ENCODE data around the gene C18orf32. TPM values are rescaled to one million over a fixed set of nuclear protein-coding genes. Genes with fewer than 3 reads are reported as not detected.
"Not testable (repeated sequence)": the region's sequence is repeated elsewhere in the genome, so short reads cannot be mapped to it uniquely, and the experiment has no call there.

C18orf32 gene
- polyA plus RNA-seq, 3 donors, result 24.4 to 30.0 (median 29.2) TPM

DNA sequence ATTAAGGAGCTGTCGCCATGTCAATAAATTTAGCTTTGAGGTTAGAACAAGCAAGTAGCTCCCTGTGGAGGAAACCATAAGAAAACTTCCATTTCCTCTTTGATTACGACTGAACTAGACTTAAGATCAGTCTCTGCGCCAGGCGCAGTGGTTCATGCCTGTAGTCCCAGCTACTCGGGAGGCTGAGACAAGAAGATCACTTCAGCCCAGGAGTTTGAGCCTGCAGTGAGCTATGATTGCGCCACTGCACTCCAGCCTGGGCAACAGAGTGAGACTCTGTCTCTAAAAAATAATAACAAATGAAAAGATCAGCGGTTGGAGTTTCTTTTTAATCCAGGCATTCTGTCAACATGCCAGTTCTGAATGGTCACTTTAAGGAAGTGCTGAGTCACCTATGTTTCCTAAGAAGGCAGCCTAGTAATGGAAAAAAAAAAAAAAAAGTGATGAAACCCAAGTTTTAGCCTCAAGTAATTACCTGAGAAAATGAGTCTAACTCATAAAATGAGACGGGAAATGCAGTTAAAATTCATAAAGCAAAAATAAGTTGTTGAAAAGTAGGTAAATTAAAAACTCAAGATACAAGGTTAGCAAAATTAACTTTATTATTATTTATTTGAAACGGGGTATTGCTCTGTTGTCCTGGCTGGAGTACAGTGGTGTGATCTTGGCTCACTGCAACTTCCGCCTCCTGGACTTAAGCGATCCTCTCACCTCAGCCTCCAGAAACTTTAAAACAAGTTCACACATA lies 10.2 kb downstream of the C18orf32 start:
- DNase-seq, result no peak

DNA sequence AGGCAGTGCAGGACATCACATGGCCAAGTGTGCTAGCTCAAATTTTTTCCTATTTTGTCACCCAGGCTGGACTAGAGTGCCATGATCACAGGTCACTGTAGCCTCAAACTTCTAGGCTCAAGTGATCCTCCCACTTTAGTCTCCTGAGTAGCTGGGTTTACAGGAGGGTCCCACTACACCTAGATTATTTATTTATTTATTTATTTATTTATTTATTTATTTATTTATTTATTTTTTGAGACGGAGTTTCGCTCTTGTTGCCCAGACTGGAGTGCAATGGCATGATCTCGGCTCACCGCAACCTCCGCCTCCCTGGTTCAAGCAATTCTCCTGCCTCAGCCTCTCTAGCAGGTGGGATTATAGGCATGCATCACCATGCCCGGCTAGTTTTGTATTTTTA lies 12.1 kb downstream of the C18orf32 start:
- not testable (repeated sequence) for DNase-seq

DNA sequence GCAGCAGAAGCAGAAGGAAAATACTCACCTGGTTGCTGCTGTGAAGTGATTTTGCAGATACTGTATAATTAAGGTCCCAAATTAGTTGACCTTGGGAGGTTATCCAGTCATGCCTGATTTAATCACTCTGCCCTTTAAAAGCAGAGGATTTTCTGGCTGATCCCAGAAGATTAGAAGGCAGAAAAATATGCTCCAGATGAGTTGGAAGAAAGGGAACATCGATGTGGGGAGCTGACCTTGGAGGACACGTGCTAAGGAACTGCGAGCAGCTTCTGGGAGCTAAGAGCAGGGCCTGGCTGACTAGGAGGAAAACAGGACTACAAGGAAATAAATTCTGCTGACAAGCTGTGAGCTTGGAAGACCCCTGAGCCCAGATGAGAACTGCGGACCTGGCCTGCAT lies 13.3 kb downstream of the C18orf32 start:
- DNase-seq, result no peak

DNA sequence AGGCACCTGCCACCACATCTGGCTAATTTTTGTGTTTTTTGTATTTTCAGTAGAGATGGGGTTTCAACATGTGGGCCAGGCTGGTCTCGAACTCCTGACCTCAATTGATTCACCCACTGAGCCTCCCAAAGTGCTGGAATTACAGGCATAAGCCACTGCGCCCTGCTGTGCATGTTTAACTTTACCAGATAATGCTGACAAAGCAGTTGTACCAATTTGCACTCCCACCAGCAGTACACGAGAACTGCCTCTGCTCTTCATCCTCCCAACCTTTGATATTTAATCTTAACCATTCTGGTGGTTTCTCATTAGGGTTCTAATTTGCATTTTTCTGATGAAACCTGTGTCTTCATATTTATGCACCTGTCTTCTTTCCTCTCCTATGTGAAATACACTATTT lies 14.6 kb downstream of the C18orf32 start:
- no peak for DNase-seq

DNA sequence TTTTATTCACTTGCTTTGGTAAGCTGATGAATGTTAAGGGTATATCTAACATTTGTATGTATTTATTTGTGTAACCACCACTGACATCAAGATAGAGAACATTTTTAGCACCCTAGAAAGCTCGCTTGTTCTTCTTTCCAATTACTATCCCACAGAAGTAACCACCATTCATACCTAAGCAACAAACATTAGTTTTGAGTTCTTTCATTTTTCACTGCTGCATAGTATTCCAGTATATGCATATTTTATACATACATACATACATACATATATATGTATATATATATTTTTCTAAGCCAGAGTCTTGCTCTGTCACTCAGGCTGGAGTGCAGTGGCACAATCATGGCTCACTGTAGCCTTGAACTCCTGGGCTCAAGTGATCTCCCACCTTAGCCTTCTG lies 15.5 kb downstream of the C18orf32 start:
- DNase-seq, result no peak

DNA sequence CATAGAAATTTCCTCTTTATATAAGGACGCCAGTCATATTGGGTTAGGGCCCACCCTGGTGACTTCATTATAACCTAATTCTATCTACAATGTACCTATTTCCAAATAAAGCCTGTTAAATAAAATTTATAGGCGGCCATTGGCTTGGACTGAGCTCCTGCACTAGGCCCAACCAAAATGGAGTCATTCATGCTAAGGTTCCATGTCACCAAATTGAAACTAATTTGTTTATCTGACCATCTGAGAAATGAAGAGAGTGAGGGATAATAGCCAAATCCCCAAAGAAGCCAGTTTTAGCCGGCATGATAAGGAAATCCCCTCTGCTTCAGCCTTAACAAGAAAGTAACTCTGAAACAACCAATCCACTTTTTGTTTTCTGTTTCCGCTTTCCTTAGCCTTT lies 19.4 kb downstream of the C18orf32 start:
- no peak for DNase-seq

DNA sequence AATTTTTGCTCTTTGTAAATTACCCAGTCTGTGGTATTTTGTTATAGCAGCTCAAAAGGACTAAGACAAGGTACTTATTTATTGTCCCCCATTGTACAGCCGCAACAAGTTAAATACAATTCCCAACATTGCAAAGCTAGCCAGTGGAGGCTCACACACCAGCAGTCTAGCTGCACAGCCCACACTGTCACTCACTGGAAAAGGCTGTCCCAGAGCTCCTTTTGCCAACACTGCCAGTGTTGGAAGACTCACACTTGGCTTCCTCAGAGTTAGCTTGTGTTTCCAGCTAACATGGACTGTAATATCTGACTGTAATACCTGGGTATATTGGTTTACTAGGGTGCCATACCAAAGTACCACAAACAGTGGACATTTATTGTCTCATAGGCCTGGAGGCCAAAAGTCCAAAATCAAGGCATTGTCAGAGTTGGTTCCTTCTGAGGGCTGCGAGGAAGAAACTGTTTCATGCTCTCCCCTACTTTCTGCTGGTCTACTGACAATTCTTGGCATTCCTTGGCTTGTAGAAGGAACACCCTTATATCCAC lies 19.9 kb downstream of the C18orf32 start:
- no peak for DNase-seq

DNA sequence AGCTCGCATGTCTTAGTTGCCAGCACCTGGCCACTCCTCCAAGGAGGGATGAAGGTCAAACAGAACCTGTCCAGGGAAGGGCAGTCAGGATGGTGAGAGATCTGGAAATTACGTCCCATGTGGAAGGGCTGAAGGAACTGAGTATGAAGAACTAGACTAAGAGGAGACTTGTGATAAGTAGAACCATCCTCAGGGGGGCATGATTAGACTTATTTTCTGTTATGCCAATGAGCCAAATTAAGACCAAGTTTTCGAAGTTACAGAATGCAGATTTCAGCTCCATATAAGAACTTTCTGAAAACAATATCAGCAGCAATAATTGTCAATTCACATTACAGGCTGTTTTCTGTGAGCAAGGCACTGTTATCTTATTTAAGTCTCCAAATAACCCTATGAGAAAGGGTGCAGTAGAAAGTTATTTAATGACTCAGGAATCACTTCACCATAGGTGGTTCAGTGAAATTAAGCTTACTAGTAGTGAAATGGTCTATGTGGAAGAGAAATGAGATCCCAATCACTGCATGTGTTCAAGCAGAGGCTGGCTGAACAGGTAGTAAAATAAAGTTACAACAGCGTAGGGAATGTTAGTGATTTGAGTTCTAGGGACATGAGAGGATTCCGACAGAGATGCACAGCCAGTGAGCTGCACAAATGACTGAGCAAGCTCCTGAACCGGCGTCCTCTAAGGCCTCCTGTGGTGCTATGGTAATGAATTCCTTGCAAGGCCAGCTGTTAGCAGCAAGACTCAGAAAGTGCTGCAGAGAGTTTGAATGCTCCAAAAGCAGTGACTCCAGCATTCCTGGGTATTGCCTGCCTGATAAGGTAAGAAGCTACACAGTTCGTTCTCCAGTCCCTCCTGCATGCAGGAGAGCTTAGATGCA lies 22.1 kb downstream of the C18orf32 start:
- no peak for DNase-seq

DNA sequence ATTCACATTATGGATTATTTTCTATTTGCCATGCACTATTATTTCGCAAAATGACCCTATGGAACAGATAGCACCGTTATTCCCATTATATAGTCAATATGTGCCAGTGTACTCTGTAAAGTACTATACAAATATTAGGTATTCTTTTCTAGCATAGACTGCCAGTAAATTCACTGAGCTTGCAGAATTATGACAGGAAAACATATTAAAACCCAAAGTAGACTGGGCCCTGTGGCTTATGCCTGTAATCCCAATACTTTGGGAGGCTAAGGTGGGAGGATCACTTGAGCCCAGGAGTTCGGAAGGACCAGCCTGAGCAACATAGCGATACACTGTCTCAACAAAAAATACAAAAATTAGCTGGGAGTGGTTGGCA lies 25.4 kb downstream of the C18orf32 start:
- DNase-seq, result no peak

DNA sequence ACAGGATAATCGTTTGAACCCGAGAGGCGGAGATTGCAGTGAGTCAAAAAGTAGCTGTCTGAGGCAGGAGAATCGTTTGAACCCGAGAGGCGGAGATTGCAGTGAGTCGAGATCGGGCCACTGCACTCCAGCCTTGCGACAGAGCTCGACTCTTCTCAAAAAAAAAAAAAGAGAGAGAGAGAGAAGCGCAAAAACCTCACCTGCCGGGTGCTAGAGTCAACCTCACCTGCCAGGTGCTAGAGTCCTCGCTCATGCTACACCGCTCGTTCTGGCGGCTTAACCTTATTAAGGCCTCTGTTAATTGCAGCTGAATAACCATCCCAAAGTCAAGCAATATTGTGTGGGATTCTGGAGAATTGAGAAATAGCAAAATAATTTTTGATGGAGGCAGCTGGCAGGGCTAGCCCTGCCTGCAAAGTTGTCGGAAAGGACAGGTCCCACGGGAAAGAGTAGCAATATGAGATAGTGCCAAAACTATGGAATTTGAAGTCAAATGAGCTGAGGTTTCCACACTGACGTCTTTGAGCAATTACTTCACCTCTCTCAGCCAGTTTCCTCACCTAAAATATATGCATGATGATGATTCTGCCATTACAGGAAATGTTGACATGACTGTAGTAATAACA lies 25.9 kb downstream of the C18orf32 start:
- no peak for DNase-seq

DNA sequence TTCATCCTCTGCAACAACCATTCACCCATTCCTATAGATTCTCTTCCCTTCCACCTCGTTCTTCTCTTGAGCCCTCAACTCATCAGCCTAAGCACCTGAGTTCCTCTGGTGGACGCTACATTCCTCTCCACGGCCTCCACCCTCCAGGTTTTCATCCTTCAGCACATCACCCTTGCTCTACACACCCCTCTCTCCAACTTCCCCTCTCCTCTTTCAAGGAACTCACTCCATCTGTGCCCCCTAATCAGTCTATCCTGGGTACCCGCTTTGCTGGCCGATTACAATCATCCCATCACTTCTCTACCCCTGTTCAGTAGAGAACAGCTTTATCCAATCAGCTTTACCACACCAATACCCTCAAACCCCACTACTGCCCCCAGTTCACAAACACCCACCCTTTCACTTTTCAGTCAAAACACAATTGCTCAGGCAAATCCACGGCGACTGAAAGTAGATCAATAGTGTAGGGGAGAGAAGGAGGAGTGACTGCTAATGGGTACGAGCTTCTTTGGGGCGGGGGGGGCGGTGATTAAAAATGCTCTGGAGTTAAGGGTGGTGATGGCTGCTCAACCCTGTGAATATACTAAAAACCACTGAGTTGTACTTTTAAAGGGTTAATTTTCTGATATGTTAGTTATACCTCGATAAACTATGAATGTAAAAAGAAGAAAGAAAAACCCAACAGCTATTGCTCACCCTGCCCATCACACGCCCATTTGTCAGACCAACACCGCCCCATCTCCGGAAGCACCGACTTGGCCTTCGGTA lies 27.4 kb downstream of the C18orf32 start:
- DNase-seq, result no peak

DNA sequence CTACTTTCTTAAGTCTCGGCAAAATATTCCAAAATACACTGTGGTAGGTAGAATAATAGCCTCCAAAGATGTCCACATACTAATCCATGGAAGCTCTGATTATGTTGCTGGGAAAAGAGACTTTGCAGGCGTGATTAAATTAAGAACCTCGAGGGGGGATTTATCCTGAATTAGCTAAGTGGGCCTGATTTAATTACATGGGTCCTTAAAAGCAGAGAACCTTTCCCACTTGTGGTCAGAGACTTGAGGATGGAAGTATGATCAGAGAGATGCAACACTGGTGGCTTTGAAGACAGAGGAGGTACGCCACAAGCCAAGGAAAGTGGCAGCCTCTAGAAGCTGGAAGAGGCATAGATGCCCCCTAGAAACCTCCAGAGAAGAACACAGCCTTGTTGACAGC lies 29.4 kb downstream of the C18orf32 start:
- no peak for DNase-seq

DNA sequence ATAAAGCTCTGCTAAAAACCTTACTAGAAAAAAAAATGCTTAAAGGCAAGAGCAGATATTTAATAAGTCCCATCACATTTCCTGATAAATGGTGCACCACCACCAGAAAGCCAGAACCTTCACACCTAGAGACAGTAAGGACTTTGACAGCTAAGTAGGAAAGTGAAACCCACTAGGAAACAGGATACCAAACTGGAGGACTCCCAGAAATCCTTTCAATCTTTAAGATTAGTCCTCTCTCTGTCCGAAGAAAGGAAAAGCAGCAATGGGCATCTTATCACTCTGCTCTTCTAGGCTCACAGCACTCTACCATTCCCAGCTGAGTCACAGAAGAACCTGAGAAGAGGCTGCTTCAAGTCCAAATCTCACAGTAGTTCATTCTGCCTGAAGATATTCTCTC lies 30.2 kb downstream of the C18orf32 start:
- no peak for DNase-seq

DNA sequence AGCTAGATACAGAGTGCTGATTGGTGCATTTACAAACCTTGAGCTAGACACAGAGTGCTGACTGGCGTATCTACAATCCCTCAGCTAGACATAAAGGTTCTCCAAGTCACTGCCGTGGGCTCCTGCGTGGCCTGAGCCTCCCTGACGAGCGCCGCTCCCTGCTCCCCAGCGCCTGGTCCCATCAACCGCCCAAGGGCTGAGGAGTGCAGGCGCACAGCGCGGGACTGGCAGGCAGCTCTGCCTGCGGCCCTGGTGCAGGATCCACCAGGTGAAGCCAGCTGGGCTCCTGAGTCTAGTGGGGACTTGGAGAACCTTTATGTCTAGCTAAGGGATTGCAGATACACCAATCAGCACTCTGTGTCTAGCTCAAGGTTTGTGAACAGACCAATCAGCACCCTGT lies 34.5 kb downstream of the C18orf32 start:
- not testable (repeated sequence) for DNase-seq

DNA sequence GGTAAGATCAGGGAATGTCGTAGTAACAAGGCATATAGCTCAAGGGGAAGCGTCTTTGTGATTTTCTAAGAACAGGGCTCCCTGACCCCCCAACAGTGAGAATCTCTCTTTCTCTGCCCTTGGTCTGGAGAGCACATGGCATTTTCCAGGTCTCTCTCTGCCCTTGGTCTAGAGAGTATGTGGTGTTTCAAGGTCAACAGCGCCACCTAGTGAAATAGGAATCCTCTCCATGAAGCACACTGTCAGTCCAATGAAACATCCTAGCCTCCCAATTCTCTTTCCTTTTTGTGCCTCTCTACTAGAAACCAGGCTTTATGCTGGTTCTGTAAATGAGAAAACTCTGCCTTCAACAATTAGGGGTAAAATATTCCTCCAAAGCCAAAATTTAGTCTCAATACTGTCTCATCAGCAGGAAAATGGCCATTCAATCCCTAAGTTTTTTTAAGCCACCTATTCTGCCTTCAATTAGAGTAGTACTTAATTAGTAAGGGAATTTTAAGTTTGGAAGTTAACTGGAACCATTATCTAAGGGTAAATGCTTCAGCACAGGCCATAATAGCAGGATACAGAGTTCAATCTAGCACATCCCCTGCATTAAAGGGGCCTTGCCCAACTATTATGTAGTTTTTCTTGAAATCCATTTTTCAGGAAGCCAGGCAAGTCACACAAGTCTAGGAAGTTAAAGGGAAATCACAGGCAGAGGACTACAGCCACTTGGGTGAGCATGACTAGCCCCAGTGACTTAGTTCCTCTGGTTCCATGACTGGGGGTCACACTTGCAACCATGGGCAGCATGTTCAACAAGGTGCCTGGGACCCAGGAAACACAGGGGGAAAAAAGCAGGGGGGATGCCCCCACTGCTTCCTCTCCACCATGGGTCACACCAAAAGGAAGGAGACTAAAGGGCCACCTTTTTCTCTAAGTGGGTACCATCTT lies 39.0 kb downstream of the C18orf32 start:
- no peak for DNase-seq

DNA sequence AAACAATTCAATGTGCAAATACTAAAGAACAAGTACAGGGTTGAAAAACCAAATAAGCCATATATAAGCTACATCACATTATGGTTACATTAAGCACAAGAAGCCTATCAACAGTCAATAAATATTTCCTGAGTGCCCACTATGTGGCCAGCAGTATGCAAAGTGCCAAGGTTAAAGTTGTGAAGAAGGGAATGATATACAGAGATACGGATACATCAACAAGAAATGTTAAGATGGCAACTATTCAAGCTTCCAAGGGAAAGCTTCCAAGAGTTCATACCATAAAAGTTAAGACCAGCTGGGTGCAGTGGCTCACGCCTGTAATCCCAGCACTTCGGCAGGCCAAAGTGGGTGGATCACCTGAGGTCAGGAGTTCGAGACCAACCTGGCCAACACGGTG lies 40.6 kb downstream of the C18orf32 start:
- DNase-seq, result no peak

DNA sequence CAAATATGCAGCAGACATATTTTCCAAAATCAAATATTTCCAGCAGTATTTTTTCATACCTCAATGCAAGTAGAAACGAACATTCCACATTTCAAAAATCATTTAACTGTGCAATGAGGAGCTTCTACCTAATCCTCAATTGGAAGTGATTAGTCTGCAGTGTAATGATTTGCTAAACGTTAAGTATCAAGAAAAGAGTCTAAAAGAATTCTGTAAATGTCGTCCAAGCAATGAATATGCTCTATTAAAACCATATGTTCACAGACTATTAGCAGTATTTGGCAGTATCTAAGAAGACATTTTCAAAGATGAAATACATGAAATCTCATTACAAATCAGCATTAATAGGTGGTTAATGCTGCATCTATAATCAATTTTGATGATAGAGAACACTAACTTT lies 42.5 kb downstream of the C18orf32 start:
- DNase-seq, result no peak

DNA sequence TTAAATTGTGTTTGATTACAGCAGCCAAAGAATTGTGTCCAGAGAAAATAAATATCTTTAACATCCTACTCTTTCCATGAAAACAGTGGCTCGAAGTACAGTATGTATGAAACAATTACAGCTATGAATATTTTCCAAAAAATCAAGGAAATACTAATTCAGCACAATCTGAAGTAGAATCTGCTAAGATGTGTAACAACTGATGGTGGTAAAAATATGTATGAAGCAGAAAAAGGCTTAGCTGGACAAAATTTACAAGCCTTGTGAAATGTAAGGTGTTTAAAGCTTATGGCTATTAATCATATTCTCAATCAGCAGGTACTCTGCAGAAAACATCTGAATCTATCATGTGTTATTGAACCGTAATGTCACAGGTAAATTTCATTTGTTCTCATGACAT lies 43.2 kb downstream of the C18orf32 start:
- DNase-seq, result no peak

DNA sequence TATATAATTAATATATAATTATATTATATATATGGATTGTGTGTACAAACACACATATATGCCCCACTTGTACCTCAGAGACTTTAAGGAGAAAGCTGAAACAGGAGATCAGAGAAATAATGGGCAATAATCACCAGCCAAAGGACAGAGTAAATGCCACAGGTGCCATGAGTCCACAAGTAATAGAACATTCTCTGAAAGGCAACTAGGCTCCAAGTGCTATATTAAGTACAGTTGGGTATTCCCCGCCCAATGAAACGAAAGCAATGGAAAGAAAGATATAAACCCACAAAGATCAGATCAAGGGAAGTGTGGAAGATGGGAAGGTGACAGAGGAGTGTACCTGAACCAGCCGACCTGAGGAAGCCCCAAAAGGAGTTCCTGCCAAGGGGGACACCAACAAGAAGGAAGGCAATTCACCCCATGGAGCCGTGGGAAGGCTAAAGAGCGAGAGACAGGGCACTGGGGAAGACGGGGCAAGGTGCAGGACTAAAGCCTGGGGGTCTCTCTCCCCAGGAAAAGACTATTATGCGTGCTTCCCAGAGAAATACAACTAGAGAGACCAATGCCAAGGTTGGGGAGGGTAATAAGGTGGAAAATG lies 45.6 kb downstream of the C18orf32 start:
- DNase-seq, result no peak

DNA sequence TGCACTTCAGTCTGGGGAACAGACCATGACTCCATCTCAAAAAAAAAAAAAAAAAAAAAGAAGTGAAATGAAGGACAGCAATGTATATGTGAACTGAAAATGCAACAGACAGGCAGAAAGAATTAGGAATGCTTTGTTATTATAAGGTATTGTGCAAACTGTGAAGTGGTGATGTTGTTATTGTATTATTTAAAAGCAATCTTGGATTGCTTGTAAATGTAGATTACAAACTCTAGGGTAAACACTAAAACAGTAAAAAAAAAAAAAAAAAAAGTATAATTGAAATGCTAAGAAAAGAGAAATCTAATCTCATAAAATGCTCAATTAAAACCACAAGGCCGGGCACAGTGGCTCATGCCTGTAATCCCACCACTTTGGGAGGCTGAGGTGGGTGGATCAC lies 51.9 kb downstream of the C18orf32 start:
- no peak for DNase-seq

Data from renal pelvis (tissue), 4 donors.